NCI-H526 treated with DMSO at 0.1 percent for 48 hours (cell line): ENCODE measurements around the gene SLC35A4.
"Not testable (repeated sequence)": the region's sequence is repeated elsewhere in the genome, so short reads cannot be mapped to it uniquely, and the experiment has no call there.

Source experiments
- DNase-seq: peaks from one replicate; lab custom pipeline; 2025; lab: John Stamatoyannopoulos, UW

SLC35A4 gene

GRCh38 chr5:140557965-140558364 lies 6.7 kb upstream of the SLC35A4 start:
- no peak for DNase-seq

DNA sequence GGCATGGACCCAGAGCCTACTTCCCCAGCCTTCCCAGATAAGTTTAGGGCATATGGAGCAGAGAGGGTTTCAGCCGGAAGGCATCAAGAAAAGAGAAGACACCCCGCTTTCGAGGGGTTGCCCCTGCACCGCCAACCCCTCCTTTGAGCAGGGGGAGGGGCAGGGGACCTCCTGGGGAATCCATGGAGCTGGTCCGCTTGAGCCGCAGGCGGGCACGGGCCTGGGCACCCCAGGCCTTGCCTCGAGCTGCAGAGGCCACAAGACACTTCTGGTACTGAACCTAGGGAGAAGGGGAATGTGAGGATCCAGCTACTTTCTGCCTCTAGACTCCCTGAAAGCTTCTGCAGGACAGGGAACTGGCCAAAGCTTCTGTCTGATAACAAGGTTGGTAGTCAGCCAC lies 6.1 kb upstream of the SLC35A4 start:
- no peak for DNase-seq

DNA sequence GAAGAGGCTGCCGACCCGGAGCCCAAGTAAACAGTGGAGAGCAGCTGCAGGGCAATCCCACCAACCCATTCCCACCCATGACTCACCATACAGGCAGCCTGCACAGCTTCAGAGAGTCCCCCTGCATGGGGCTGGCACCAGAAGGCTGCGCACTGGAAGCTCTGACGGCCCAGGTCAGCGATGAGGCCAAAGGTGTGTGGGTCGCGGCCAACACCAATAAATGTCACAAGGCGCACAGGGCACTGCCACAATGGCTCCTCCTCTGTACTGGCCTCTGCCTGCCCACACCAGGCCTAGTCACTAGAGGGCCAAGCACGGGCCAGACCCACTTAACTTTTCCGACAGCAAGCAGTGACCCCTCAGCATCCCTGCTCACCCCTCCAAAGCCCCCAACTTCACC lies 4.4 kb upstream of the SLC35A4 start:
- no peak for DNase-seq

DNA sequence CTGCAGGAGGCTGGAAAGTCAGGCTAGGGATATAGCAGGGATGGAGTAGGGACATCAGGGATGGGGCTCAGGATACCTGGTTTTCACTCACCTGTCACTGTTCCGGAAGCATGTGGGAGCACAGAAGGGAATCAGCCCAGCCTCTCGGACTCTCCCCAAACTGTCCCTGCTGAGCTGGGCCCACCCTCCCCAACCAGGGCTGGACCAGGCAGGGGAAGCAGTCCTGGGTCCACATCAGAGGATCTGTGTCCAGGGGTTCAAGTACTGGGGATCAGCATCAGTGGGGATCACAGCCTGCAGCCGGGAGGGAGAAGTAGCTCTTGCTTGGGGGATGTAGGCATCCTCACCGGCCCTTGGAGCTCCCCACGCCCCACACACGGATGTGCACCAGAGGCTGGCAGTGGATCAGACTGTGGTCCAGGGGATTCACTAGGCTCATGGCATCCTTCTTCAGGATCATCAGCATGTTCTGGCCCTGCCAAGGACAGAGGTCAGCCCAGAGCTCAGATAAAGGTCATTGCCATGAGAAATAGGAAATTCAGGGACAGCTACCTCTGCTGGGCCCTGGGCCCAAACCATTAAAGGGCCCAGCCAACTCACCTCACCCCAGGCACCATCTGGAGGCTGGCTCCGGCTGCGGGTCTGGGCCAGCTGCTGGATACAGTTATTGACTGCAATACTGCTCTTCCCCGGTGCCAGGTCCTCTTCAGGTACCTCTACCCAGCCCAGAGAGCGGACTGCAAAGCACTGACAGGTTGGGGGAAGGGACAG lies 2.7 kb upstream of the SLC35A4 start:
- DNase-seq = no peak

DNA sequence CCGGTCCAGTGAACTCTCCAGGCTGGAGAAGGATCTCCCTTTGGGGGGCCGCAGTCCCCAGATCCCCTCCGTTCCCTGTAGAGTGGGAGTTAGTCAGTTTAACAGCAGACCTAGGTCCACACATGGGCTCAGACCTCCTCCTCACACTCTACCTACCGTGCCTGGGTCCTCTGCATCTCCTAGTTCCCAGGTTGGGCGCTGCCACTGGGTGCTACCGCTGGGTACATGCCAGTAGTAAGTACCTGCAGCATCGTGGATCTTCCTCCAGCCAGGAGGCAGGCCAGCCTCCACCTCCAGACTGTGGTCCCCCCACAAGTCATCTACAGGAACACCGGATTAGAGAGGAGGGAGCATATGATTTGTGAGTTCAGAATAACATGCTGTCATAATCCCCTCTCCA lies 1.0 kb upstream of the SLC35A4 start:
- no peak for DNase-seq

DNA sequence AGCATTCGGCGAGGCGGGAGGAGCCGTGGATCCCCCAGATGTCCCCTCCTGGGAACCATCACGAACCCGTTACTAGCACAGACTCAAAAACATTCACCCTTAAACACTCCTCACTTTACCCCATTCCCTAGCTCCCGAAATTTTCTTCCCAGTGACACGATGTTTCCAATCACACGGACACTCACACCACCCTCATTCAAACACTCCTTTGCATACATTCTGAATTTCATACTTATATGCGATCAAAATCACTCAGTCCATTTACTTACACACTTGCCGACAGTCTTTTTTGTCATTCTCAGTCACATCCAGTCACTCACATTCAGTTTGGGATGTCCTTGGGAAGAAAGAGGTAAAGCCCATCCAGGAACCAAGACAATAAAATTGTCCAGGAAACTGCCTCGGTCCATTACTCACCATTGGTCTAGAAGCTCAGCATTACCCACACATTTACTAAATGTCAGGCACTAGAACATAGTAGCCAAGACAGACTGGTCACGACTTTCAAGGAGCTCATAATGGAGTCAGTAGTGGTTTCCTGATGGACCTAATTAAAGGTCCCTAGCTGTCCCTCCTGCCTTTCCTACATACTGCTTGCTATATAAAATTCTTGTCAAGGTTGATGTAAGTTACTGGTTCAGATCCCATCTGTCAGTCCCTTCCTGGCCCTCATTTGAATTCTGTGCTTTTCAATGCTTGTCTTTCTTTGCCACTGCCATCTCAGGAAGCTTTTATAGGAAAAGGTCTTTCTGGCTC lies 574 bp downstream of the SLC35A4 start:
- DNase-seq = no peak

DNA sequence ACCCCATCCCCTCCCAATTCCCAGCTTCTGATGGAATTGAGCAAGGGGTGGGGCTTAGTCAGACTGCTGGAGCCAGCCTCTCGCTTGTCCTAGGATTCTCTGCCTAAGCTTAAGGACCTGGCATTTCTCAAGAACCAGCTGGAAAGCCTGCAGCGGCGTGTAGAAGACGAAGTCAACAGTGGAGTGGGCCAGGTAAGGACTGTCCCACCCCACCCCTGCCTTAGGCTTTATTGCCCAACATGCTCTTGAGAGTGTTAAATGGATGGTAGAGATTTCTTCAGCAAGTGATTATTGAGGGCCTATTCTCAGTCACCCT lies 1.1 kb downstream of the SLC35A4 start:
- no peak for DNase-seq

GRCh38 chr5:140566665-140567064 lies 2.0 kb downstream of the SLC35A4 start:
- no peak for DNase-seq

DNA sequence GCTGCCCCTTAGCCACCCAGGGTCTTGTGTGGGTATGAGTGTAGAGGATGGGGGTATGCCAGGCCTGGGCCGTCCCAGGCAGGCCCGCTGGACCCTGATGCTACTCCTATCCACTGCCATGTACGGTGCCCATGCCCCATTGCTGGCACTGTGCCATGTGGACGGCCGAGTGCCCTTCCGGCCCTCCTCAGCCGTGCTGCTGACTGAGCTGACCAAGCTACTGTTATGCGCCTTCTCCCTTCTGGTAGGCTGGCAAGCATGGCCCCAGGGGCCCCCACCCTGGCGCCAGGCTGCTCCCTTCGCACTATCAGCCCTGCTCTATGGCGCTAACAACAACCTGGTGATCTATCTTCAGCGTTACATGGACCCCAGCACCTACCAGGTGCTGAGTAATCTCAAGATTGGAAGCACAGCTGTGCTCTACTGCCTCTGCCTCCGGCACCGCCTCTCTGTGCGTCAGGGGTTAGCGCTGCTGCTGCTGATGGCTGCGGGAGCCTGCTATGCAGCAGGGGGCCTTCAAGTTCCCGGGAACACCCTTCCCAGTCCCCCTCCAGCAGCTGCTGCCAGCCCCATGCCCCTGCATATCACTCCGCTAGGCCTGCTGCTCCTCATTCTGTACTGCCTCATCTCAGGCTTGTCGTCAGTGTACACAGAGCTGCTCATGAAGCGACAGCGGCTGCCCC lies 2.6 kb downstream of the SLC35A4 start:
- DNase-seq = no peak

- no peak for DNase-seq
These were observed 3.2 kb downstream of the SLC35A4 start for GRCh38 chr5:140567871-140568270.

DNA sequence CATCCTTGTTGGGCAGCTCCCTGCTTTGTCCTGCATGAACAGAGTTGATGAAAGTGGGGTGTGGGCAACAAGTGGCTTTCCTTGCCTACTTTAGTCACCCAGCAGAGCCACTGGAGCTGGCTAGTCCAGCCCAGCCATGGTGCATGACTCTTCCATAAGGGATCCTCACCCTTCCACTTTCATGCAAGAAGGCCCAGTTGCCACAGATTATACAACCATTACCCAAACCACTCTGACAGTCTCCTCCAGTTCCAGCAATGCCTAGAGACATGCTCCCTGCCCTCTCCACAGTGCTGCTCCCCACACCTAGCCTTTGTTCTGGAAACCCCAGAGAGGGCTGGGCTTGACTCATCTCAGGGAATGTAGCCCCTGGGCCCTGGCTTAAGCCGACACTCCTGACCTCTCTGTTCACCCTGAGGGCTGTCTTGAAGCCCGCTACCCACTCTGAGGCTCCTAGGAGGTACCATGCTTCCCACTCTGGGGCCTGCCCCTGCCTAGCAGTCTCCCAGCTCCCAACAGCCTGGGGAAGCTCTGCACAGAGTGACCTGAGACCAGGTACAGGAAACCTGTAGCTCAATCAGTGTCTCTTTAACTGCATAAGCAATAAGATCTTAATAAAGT lies 3.9 kb downstream of the SLC35A4 start:
- no peak for DNase-seq

DNA sequence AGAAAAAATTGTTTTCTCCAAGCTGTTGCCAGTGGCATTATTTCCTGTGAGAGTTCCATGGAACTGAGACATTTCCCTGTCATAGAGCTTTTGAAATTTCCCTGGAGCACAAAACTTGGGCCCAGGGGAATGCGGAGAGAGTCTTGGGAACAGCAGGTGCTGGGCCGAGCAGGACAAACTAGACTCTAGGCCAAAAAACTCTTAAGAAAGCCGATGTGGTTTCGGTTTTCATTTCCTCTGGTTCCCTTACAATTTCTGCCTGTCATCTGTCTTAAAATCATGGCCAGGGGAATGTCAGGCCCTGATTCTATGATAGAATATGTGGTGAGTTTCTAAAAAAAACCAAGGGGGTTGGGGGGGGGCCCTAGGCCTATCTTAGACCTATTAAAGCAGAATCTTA lies 4.6 kb downstream of the SLC35A4 start:
- DNase-seq = no peak

DNA sequence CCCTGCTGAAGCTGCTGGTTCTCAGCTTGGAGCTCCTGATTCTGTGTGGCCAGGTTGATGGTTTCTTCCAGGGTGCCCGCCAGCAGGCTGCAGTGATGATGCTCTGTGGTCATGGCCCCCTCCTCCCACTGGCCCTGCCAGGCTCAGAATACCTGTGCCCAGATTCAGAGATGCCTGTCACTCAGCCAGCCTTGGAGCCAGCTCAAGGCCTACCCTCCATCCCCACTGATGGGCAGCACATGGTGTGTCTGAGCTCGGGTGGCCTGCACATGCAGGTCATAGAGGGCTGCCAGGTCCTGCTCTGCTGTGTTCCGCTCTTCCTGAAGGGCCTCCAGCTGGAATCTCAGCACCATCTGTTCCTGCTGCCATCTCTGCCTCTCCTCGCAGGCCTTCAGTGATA lies 5.4 kb downstream of the SLC35A4 start:
- no peak for DNase-seq

GRCh38 chr5:140570488-140570887 lies 5.9 kb downstream of the SLC35A4 start:
- DNase-seq = no peak

GRCh38 chr5:140571105-140571504 lies 6.5 kb downstream of the SLC35A4 start:
- no peak for DNase-seq

DNA sequence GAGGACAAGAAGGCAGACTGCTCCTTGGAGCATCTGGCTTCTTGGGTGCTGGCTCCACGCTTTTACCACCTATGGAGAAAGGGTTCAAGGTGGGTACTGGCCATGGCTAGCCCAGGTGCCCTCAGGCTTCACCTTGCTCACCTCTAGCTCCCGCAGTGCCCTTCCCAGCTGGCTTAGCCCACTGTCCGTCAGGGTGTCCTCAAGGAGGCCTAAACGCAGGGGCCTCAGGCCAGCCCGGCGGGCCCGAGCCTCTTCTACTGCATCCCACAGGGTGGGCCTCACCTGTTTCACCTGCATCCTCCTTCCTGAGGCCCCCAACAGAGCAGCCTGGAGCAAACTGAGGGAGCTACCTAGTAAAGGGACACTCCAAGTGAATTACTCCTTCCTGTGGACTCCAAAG lies 9.1 kb downstream of the SLC35A4 start:
- DNase-seq = no peak

DNA sequence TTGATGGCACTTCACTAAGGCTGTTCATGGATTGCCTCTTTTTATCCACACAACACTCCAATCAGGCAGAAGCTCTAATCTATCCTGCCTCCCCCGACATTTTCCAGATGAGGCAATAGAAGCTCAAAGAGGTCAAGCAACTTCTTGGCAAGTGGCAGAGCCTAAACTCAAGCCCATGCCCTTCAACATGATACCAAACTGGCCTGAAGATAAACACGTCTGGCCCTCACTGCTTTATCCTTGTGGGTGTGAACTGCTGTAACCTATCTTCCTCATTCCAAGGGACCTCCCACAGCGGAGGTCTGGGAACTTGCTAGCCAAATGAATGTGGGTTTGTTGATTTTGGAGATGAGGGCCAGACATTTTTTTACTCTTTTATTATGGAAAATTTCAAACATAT lies 9.5 kb downstream of the SLC35A4 start:
- DNase-seq = no peak

DNA sequence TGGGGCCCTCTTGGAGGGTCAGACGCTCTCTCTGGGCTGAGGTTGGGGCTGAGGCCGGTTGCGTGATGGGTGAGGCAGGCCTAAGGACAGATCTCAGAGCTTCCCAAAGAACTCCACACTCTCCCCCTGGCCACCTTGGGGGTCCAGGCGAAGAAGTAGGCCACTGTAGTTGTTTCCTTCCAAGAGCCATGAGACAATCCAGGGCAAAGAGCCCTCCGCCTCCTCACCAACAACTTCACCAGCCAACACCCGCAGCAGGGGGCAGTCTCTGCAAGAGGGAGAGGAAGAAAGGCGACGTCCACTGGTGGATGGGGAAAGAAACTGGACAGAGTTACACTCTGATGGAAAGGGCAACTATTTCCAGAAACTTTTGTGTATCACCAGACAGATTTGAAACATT lies 10.7 kb downstream of the SLC35A4 start:
- DNase-seq = peak; percentile 12

GRCh38 chr5:140576776-140577201 lies 12.2 kb downstream of the SLC35A4 start:
- no peak for DNase-seq

GRCh38 chr5:140579188-140579747 lies 14.6 kb downstream of the SLC35A4 start:
- DNase-seq = not testable (repeated sequence)

DNA sequence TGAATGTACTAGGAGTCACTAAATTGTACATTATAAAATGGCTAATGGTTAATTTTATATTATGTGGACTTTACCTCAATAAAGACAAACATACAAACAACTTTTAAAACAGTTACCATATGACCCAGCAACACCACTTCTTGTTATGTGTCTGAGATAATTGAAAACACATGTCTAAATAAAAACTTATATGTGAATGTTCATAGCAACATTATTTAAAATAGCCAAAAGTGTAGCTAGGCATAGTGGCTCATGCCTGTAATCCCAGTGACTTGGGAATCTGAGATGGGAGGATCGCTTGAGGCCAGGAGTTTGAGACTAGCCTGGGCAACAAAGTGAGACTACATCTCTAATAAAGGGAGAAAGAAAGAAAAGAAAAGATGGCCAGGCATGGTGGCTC lies 22.9 kb downstream of the SLC35A4 start:
- no peak for DNase-seq

GRCh38 chr5:140588311-140589070 lies 23.9 kb downstream of the SLC35A4 start:
- no peak for DNase-seq
